Activated naive CD8-positive, alpha-beta T cell treated with anti-CD3 and anti-CD28 coated beads, Interleukin-2, amount 50 U/mL, for 16 hours (primary cell): ENCODE results near the gene JDP2.

ENCODE experiments used
- DNase-seq: peaks from one replicate; pipeline ENCODE4 v3.0.0-alpha.2; 2020; ENCODE audit warnings: low read depth, low spot score

The JDP2 gene

GRCh38 chr14:75409316-75410205, 18.3 kb upstream of the JDP2 start:
- no peak for DNase-seq

DNA sequence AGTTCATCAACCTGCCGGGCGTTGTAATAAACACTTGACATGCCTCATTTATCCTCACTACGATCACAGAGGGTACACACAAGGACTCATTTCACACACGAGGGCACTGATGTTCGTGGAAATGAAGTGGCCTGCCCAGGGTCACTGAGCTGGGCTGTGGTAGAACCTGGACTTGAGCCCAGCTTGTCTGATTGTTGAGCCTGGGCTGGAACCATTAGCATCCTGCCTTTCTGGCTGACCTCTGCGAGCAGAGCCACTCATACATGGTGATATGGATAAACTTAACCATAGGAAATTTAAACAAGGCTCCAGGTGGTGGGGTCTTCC, 16.6 kb upstream of the JDP2 start:
- no peak for DNase-seq

DNA sequence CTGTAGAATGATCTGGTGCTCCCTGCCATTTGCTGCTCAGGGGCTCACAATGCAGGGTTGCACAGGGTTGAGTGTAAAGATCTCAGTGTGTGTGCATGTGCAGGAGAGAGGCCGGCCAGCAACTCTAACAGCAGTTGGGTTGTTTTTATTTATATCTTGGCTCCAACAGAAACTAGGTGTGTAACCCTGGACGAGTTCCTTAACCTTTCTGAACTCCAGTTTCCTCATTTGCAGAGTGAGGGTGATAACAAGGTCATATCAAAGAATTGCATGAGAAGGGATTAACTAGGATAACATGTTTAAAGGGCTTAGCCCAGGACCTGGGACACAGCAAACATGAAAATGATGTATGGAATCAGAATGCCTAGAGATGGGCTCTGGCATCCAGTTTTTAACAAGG, 14.8 kb upstream of the JDP2 start:
- no peak for DNase-seq

- no peak for DNase-seq
These were observed 10.1 kb upstream of the JDP2 start for GRCh38 chr14:75417674-75418073.

DNA sequence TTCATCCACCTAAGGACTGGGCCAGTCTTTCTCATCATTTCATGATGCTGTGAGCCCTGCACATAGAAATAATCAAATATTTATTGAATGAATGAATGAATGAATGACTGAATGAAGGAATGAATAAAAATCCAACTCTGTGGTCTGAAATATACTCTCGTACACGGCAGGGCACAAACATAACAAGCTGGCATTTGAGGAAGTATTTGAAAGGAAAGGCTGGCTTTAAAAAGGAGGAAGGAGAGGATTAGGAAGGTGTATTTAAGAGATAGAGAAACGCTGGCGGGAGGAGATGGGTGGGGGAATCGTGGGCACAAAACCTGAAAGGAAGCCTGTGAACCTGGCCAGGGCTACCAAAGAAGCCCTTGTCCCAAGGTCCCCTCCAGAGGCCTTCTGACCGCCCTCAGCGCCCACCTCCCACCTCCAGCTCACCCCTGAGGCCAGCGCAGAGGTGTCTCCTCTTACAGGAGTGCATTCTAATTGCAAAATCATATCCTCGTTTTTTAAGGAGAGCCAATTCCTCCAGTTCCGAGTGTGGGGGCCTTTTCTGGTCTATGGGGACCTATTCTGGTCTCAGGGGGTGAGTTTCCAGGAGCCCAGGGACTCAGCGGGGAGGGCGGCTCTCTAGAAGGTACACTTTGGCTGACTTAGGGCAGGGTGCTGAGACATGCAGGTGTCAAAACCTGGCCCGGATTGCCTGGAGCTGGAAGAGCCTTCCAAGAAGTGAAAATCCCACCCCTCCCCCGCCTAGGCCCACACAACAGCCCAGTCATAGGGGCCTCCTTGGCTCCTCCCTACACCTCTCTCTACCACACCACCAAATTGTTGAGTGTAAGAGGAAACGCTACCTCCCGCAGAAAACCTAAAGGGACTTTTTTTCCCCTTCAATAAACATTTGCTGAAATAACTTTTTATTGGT, 8.7 kb upstream of the JDP2 start:
- DNase-seq: peak; percentile 29

DNA sequence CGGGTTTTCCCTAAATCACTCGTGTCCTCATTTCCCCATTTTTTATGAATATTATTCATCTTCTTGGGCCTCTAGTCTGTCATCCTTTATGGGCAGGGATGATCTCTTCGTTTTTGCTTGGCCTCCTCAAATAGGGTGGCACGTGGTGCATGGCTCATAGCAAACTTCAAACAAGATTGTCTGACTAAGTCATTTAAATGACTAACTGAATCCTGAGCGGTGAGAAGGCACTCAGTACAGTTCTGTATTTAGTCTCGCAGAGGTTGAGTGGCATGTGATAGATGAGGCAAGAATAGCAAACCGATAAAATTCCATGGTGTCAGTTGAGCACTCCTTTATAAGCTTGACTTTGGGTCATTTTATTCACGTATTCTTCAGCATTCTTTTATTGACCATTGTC, 5.7 kb upstream of the JDP2 start:
- DNase-seq: no peak

GRCh38 chr14:75424496-75424895, 3.3 kb upstream of the JDP2 start:
- no peak for DNase-seq

DNA sequence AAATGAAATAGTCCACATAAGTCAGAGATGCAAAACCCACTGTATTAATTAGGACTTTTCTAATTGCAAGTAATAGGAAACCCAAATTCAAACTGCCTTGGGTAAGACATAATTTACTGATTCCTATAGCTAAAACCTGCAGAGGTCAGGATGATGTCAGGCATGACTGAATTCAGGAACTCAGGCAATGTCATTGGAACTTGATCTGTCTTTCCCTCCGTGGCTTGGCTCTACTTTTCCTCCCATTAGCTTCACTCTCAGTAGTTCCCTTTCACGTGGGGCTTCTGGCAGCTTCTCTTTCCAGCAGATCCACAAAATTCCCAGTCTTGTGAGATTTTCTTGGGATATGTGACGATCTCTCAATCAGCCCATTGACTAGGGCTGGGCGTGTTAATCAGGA, 2.4 kb upstream of the JDP2 start:
- DNase-seq: no peak

DNA sequence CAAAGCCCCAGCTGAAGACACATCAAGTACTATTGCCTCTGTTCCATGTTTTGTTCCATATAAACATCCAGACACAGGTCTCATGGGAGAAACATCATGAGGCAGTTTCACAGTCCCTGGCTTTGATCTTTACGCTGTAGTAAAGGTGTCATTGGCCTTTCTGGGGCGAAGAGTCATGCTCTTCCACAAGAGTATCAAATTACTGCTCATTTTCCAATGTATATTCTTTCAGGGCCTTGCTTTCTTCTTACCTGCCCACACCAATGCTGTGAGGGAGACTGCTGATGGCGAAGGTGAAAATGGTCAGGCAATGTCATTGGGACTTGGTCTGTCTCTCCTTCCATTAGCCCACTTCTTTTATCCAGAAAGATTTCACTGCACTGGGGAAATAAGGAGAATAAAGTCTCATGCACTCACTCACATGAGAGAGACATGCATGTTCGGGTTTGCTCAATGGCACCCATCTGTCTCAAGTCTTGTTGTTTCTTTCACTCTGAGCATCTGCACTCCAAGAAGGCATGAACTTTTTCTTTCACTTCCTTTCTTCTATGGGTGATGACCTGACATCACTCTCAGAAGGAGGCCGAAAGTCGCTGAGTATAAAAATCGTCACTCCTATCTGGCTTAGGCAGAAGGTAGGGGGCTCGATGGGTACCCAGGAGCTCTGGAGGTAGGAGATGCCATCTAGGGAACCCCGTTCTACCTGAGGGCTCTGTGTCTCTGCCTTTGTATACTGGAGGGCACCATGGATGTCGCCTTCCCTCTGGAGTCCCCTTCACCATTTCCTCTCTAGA, 1.3 kb upstream of the JDP2 start:
- DNase-seq: no peak

GRCh38 chr14:75427126-75427481, 718 bp upstream of the JDP2 start:
- no peak for DNase-seq

DNA sequence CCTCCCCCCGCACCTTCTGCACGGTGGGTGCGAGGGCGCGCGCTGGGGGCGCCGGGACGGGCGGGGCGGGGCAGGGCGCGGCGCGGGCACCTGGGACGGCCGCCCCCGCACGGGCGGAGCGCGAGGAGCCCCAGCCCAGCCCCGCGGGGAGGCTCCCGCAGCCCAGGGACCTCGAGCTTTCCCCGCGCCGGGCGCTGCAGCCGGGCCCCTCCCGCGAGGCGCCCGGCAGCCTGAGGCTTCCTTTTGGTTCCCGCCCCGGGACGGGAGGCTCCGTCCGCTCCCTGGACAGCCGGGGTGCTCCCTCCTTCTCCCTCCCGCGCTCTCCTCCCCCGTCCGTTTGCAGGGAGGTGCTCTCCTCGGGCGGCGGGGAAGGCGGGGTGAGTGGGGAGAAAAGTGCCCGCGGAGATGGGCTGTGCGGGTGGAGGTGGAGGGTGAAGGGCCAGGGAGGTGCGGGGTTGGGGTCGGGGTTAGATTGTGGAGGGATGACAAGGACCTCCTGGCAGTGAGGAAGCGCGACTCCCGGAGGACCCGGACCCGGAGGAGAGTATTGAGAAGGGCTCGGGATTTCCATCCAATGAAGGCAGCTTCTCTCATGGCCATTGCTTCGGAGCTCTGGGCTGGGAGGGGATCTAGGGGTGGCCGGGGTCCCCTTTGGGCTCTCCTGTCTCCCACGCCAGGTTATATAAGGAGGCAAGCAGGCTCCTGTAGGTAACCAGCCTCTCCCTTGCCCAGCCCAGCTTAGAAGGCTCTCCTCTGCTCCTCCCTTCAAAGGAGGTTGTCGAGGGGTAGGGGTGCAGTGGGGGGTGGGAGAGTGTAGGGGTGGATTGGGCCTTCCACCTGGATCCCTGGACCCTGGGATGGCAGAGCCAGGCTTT, 645 bp downstream of the JDP2 start:
- DNase-seq: no peak

- no peak for DNase-seq
These were observed 1.7 kb downstream of the JDP2 start for GRCh38 chr14:75429562-75429961.

GRCh38 chr14:75430116-75430515, 2.3 kb downstream of the JDP2 start:
- DNase-seq: no peak

- DNase-seq: no peak
These were observed 2.7 kb downstream of the JDP2 start for GRCh38 chr14:75430526-75430925.

DNA sequence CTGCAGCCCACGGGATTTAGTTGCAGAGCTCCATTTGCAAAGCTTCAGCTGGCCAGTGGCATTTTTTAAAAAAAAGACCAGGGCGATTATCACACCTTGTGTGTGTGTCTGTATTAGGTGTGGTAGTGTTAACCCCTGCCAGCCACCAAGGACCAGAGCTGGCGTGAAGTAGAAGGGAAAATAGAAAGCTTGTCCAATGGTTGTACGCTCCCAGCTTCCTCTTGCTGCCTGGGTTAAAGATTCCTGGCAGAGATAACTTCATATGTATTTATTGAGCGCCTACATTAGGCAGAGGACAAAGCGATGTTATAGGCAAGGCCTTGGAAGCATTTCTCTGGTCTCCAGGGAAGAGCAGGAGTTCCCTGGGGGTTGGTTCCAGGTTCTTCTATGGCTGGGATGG, 3.2 kb downstream of the JDP2 start:
- DNase-seq: no peak

DNA sequence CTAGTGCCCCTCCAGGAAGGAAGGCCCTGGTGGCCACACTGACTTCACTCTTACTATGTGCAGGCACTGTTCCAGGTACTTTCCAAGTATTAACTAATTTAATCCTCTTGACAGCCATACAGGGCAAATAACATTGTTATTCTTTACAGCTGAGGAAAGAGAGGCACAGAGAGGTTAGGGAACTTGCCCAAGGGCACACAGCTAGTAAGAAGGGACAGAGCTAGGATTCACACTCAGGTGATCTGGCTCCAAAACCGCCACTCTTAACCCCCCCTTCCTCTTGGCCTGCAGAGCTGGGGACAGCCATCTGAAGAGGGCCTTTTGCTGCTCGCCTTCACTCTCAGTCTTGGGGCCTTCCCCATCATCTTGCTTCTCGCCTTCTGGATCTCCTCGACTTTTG, 4.0 kb downstream of the JDP2 start:
- DNase-seq: no peak

GRCh38 chr14:75432411-75432810, 4.6 kb downstream of the JDP2 start:
- no peak for DNase-seq

GRCh38 chr14:75433631-75434071, 5.8 kb downstream of the JDP2 start:
- no peak for DNase-seq

- no peak for DNase-seq
These were observed 6.5 kb downstream of the JDP2 start for GRCh38 chr14:75434138-75434889.

DNA sequence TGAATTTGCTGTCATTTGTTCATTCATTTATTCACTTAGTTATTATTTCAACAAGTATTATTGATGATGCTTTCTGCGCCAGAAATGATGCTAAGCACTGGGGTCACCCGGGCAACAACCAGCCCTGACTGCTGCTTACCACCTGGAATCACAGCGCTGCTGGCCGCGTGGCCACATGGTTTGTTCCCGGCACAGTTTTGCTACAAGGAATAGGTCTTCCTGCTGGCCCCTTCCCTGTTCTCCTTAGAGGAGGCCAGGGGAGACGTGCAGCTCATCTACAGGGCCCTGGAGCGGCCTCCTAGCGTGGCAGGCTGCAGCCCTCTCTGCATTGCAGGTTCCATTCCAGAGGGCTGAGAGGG, 7.0 kb downstream of the JDP2 start:
- no peak for DNase-seq
